ENCODE data around the gene PTGES.

The PTGES gene

GRCh38 chr9:129703667-129704355, 49.0 kb downstream of the PTGES start:
- TF ChIP-seq, protein P1, sequence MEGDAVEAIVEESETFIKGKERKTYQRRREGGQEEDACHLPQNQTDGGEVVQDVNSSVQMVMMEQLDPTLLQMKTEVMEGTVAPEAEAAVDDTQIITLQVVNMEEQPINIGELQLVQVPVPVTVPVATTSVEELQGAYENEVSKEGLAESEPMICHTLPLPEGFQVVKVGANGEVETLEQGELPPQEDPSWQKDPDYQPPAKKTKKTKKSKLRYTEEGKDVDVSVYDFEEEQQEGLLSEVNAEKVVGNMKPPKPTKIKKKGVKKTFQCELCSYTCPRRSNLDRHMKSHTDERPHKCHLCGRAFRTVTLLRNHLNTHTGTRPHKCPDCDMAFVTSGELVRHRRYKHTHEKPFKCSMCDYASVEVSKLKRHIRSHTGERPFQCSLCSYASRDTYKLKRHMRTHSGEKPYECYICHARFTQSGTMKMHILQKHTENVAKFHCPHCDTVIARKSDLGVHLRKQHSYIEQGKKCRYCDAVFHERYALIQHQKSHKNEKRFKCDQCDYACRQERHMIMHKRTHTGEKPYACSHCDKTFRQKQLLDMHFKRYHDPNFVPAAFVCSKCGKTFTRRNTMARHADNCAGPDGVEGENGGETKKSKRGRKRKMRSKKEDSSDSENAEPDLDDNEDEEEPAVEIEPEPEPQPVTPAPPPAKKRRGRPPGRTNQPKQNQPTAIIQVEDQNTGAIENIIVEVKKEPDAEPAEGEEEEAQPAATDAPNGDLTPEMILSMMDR (IDR thresholded peaks at IDR 0.05; ENCODE audit: low read depth, low read length) = no peak
- DNase-seq (ENCODE audit: extremely low read depth, low read depth) = peak; percentile 47

DNA sequence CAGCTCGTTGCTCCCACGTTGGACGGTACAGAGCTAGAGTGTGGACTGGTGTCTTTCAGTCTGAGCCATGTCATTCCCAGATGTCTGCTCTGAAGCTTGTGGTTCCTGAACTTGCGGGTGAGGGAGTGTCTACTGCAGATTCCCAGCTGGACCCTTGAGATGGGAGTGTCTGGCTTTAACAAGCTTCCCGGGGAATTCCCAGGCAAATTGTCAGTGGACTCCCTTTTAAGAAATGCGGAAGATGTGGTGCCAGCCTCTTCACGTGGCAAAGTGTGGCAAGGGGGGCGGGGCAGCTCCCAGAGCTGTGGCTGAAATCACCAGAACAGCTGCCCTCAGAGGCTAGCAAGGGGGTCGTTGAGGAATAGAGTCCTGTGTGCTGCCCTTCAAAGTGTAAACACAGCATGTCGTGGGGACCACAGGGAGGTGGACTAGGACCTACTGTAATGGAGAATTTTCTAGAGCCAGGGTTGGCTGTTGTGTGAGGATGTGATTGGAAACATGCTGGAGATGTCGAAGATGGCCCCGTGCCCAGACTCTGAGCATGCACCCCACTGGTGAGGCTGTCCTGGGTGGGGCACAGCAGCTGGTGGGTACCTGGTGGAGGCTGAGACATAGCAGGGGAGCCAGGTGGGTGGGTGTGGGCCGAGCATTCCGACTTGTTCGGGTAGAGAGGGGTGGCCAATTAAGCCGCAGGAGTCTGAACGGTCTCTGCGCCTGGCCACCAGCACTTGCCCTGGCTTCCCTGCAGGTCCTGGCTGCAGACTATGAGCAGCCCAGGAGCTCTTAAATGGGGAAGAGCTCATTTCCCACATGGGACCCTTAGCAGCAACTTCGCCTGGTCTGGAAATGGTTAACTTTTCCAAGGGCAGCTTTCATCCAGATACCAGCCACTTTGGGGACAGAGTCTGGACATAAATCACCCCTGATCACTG, 50.0 kb downstream of the PTGES start:
- TF ChIP-seq, protein P1 (IDR thresholded peaks at IDR 0.05; ENCODE audit: low read depth, low read length) = no peak
- peak; percentile 68 for DNase-seq (ENCODE audit: extremely low read depth, low read depth)

DNA sequence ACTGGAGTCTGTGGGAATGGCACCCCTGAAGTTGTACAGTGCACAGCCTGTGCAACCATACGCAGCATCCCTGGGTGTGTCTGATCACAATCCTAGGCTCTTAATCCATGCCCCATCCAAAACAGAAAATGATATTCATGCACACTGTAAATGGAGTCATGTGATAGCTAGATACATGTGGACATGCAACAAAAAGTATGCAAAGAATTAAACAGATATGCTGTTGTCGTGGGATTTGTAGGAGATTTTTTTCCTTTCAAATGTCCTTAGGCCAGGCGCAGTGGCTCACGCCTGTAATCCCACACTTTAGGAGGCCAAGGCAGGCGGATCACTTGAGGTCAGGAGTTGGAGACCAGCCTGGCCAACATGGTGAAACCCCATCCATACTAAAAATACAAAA, 51.3 kb downstream of the PTGES start:
- no peak for DNase-seq (ENCODE audit: extremely low read depth, low read depth)
- TF ChIP-seq, protein P1 (IDR thresholded peaks at IDR 0.05; ENCODE audit: low read depth, low read length) = no peak

- TF ChIP-seq, protein P1 (IDR thresholded peaks at IDR 0.05; ENCODE audit: low read depth, low read length) = no peak
Measured at GRCh38 chr9:129701054-129701453, 51.8 kb downstream of the PTGES start.

DNA sequence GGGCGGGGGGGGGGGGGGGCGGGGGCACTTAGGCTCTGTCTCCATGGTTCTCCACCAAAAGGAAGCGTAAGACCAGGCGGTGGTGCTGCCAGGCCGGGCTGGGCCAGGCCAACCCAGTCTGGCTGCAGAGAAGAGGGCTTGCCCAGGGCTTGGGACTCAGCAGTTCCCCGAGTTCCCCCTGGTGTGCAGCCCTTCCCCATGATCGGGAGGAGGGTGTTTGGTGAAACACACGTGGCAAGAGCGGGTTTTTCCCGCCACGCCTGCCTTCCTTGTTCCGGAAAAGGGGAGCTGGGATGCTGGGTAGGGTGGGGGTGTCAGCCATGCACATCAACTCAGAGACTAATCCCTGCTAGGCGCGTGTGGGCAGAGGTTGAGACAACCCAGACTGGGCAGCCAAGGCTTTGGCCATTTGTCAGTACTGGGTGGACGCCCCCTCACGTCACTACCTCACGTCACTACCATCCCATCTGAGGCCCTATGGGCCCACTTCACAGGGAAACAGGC, 54.5 kb downstream of the PTGES start:
- TF ChIP-seq, protein P1 (IDR thresholded peaks at IDR 0.05; ENCODE audit: low read depth, low read length) = no peak
- DNase-seq (ENCODE audit: extremely low read depth, low read depth) = peak; percentile 80

More at GRCh38 chr9:129701054-129701453, 51.8 kb downstream of the PTGES start:
- no peak for DNase-seq (ENCODE audit: extremely low read depth, low read depth)

DNA sequence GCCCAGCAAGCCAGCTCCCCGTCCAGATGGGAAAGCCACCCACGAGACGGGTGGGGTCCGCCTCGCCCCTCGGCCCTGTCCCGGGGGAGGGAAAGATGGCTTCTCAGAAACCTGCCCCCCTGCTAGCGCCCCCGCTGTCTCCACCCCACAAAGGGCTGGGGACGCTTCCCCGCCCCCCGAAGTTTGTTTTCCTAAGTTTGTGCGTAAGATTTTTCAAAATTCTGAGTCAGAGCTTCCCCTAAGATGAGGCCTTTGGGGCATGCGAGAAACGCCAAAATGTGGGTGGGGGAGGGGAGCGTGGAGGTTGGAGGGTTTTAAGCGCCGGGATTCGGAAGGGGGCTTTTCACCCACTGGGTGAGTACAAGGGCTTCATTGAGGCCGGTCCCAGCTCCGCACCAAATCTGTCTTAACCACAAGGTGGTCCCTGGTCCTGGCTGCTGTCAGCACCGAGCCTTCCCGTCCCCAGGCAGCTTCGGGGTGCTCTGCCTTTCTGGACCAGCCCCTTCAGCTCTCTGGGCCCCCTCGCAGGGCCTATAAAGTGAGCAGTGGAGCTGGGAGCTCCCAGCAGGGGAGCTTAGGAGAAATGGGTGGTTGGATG, 55.1 kb downstream of the PTGES start:
- TF ChIP-seq, protein P1 (IDR thresholded peaks at IDR 0.05; ENCODE audit: low read depth, low read length) = no peak
- DNase-seq (ENCODE audit: extremely low read depth, low read depth) = no peak

Measured in AG09319 (cell line).